Spleen (tissue), 11 donors: ENCODE measurements around the gene SETBP1. TPM values are rescaled to one million over a fixed set of nuclear protein-coding genes. Genes with fewer than 3 reads are reported as not detected.

ENCODE experiments used
- DNase-seq: peaks from one replicate; pipeline ENCODE4 v3.0.0-alpha.2; 2020
- H3K27ac ChIP-seq, 8 donors: fragments of 200-600 bp; sonication (generic) in 7 of 8; 1 replicate in 4 of 8; 2 replicates in 4 of 8; pipeline versions ENCODE4 v1.5.0 to v1.8.0; 2016 to 2021; ENCODE audit warnings: inconsistent platforms in 4 of 8, mild to moderate bottlenecking in 4 of 8, moderate library complexity in 1 of 8
- H3K27me3 ChIP-seq, 7 donors: fragments of 200-600 bp; sonication (generic) in 6 of 7; replicated peaks in 1 of 7; 1 replicate in 4 of 7; 2 replicates in 3 of 7; pipeline versions ENCODE4 v1.5.0 to v1.8.0; 2016 to 2021; ENCODE audit warnings: inconsistent platforms in 3 of 7, mild to moderate bottlenecking in 1 of 7
- H3K36me3 ChIP-seq, 6 donors: fragments of 200-600 bp; sonication (generic) in 5 of 6; 1 replicate in 4 of 6; 2 replicates in 2 of 6; pipeline versions ENCODE4 v1.5.0 to v1.8.0; 2016 to 2021; ENCODE audit warnings: inconsistent platforms in 2 of 6
- H3K4me1 ChIP-seq, 6 donors: fragments of 200-600 bp; sonication (generic) in 5 of 6; 1 replicate in 3 of 6; 2 replicates in 3 of 6; pipeline versions ENCODE4 v1.5.0 to v1.8.0; 2016 to 2021; ENCODE audit warnings: inconsistent platforms in 3 of 6
- H3K4me3 ChIP-seq, 8 donors: fragments of 200-600 bp; sonication (generic) in 7 of 8; 1 replicate in 4 of 8; 2 replicates in 4 of 8; pipeline versions ENCODE4 v1.5.0 to v1.8.0; 2016 to 2021; ENCODE audit warnings: inconsistent platforms in 4 of 8, mild to moderate bottlenecking in 4 of 8, moderate library complexity in 2 of 8
- H3K9me3 ChIP-seq, 8 donors: fragments of 200-600 bp; sonication (generic) in 7 of 8; 1 replicate in 4 of 8; 2 replicates in 4 of 8; pipeline versions ENCODE4 v1.5.0 to v1.8.0; 2016 to 2021; ENCODE audit warnings: inconsistent platforms in 4 of 8
- POLR2A ChIP-seq, 3 donors: fragments of 450-650 bp; IDR thresholded peaks; one replicate each; pipeline ENCODE4 v1.5.1; 2017; ENCODE audit warnings: antibody characterized with exemption in 3 of 3, mild to moderate bottlenecking in 1 of 3
- POLR2AphosphoS5 ChIP-seq, 3 donors: sonication (generic); formaldehyde crosslinking; IDR thresholded peaks; one replicate each; pipeline ENCODE4 v1.5.1; 2017; ENCODE audit warnings: antibody characterized with exemption in 3 of 3
- WGBS, 5 donors: extraction: QIAGEN DNeasy Blood & Tissue Kit in 3 of 5; methylation state at CpG; one replicate each; pipeline versions ENCODE4 v1.1.5 to v1.1.7; 2013 to 2018; 5-methylcytosine and 5-hydroxymethylcytosine counted together
- intact Hi-C: fragments of 100-400 bp; cut with DNase I; formaldehyde crosslinking; loops from one replicate; pipeline ENCODE4 v1.15.0; 2023; ENCODE audit warnings: low total_unique reads
- polyA plus RNA-seq, 3 donors: library from polyadenylated mRNA; stranded (reverse); fragments of 200-250 nt; gene quantifications; one replicate each; pipeline ENCODE4 v1.2.1, GENCODE V29; 2013
- total RNA-seq, 7 donors: library from RNA; depleted of rRNA in 3 of 7; stranded (reverse); fragments of >200 nt in 3 of 7; fragmentation: NEBNext Ultra II Directional in 4 of 7; extraction: Animal tissue kit (Norgen Biotek cat#: 25700) in 4 of 7; gene quantifications; one replicate each; pipeline versions ENCODE4 v1.1.0 to v1.2.1, GENCODE V29; 2016 to 2021
- TF ChIP-seq, protein P1 (sequence below), 11 experiments: fragments of 200-600 bp in 7 of 11; fragments of 450-650 bp in 4 of 11; sonication (generic) in 4 of 11; IDR thresholded peaks in 8 of 11; conservative IDR thresholded peaks in 3 of 11; 1 replicate in 7 of 11; 2 replicates in 4 of 11; pipeline versions ENCODE4 v1.4.0 to v1.8.0; 2016 to 2021; ENCODE audit warnings: antibody characterized with exemption in 11 of 11, inconsistent platforms in 4 of 11, mild to moderate bottlenecking in 1 of 11
- donor health status: healthy with polysubstance abuse.
- donor health status: DM: no; HTN: no; CAD: no; lungs with moderate emphysema.
- donor health status: DM: no; HTN: no; CAD: no.
- donor health status: Bipolar disorder and iron deficiency.
- donor health status: healthy.
- donor health status: DM: no; HTN: no; CAD: no.
- donor health status: DM: yes; HTN: yes; CAD: no.

SETBP1 gene
- total and polyA plus RNA-seq, 10 donors: 2.0 to 50.7 (median 33.1) TPM

DNA sequence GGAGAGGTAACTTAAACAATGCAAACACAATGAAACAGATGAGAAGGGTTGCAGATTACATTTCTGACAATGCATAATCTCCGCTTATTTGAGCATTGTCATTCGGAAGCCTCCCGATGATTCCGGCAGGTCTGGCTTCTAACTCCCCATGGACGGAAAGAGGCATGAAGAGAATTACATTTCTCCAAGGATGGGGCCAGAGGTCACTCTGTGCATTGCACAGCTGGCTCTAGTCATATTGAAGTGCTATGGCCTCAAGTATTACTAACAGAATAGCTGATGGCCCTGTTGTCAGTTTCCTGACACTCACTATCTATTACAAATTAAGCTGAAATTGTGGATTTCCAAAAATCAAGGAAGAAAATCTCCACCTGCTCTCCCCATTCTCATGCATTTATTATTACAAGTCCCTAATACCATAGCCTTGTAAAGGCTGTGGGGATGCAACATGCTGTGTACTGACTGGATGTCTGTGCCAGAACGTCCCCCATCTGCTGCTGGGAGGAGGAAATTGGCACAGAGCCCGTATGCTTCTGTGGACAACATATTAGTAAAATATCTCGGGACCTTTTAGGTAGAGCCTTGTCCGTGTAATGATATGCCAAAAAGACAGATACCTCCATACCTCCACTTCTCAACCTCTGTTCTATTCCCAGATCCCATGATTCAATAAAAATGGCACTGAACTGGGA, 168.1 kb downstream of the SETBP1 start:
- DNase-seq: no peak
- TF ChIP-seq POLR2A (IDR thresholded peaks at IDR 0.05): no peak
- TF ChIP-seq, protein P1, sequence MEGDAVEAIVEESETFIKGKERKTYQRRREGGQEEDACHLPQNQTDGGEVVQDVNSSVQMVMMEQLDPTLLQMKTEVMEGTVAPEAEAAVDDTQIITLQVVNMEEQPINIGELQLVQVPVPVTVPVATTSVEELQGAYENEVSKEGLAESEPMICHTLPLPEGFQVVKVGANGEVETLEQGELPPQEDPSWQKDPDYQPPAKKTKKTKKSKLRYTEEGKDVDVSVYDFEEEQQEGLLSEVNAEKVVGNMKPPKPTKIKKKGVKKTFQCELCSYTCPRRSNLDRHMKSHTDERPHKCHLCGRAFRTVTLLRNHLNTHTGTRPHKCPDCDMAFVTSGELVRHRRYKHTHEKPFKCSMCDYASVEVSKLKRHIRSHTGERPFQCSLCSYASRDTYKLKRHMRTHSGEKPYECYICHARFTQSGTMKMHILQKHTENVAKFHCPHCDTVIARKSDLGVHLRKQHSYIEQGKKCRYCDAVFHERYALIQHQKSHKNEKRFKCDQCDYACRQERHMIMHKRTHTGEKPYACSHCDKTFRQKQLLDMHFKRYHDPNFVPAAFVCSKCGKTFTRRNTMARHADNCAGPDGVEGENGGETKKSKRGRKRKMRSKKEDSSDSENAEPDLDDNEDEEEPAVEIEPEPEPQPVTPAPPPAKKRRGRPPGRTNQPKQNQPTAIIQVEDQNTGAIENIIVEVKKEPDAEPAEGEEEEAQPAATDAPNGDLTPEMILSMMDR (IDR thresholded peaks at IDR 0.05 in 8 of 11, conservative IDR thresholded peaks at IDR 0.05 in 3 of 11): no peak
- no peak for TF ChIP-seq POLR2AphosphoS5 (IDR thresholded peaks at IDR 0.05)

DNA sequence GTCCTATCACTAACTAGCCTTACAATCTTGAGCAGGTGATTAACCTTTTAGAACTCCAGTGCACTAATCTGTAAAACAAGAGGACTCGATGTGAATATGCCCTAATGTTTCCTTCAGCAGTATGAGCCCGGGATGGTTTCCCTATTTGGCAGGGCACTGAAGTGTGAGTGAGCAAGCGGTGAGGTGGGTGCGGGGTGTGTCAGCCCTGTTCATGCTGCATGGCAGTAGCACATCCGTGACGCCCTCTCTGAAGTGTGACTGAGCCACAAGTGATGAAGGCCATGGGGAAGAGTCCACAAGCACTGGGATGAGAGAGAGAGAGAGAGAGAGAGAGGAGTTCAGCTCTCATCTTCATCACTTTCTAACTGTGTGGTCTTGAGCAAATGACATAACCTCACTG, 168.7 kb downstream of the SETBP1 start:
- 85 to 91% (median 88%) methylated on average over 6 of the region's 6 CpGs for WGBS, 5 donors
- Histone ChIP-seq H3K27me3 (no peaks in the 10 kb centered on the region), H3K9me3 (peaks cover 0 to 3% (median 0%) of the 10 kb centered on the region in 8 donors), H3K4me1 (peaks cover 0 to 21% (median 8%) of the 10 kb centered on the region in 6 donors), H3K36me3 (no peaks in the 10 kb centered on the region), H3K27ac (no peak overlapping the region), H3K4me3 (no peak overlapping the region)
- TF ChIP-seq POLR2A (IDR thresholded peaks at IDR 0.05) (no peak), POLR2AphosphoS5 (IDR thresholded peaks at IDR 0.05) (no peak)
- TF ChIP-seq, protein P1 (IDR thresholded peaks at IDR 0.05 in 8 of 11, conservative IDR thresholded peaks at IDR 0.05 in 3 of 11): no peak
- DNase-seq: no peak
- intact Hi-C loops: no loop called here

More for the DNA sequence above, 168.1 kb downstream of the SETBP1 start:
- H3K27ac ChIP-seq: no peak overlapping the region
- peaks cover 0 to 21% (median 8%) of the 10 kb centered on the region in 6 donors for H3K4me1 ChIP-seq
- no peaks in the 10 kb centered on the region for H3K36me3 ChIP-seq
- 69 to 78% (median 77%) methylated on average over 9 of the region's 9 CpGs for WGBS, 5 donors
- H3K9me3 ChIP-seq: peaks cover 0 to 3% (median 0%) of the 10 kb centered on the region in 8 donors
- no peak overlapping the region for H3K4me3 ChIP-seq
- intact Hi-C loops: no loop called here
- no peaks in the 10 kb centered on the region for H3K27me3 ChIP-seq

DNA sequence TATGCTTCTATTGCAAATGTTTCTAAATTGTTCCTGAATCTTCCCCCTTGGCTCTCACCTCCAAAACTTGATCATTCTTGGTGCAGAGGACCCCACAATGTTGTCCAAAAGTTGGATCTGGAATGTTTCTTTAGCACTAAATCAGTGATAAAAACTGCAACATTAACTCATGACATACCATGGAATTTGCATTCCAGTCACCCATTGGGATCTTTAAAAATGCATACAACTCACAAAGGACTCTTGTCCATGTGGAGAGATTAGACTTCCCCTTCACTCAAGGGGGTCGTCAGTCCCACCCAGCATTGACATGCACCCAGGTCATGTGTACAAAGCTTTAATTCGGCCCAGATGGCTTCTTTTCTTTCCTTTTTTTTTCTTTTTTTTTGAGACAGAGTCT, 169.3 kb downstream of the SETBP1 start:
- TF ChIP-seq, protein P1 (IDR thresholded peaks at IDR 0.05 in 8 of 11, conservative IDR thresholded peaks at IDR 0.05 in 3 of 11): no peak
- TF ChIP-seq POLR2A (IDR thresholded peaks at IDR 0.05) (no peak), POLR2AphosphoS5 (IDR thresholded peaks at IDR 0.05) (no peak)
- WGBS, 5 donors: 76 to 89% (median 89%) methylated on average over 2 of the region's 2 CpGs
- Histone ChIP-seq H3K36me3 (no peaks in the 10 kb centered on the region), H3K9me3 (no peaks in the 10 kb centered on the region), H3K27me3 (no peaks in the 10 kb centered on the region), H3K27ac (no peak overlapping the region), H3K4me3 (no peak overlapping the region), H3K4me1 (peaks cover 0 to 21% (median 8%) of the 10 kb centered on the region in 6 donors)
- DNase-seq: no peak
- intact Hi-C loops: no loop called here

DNA sequence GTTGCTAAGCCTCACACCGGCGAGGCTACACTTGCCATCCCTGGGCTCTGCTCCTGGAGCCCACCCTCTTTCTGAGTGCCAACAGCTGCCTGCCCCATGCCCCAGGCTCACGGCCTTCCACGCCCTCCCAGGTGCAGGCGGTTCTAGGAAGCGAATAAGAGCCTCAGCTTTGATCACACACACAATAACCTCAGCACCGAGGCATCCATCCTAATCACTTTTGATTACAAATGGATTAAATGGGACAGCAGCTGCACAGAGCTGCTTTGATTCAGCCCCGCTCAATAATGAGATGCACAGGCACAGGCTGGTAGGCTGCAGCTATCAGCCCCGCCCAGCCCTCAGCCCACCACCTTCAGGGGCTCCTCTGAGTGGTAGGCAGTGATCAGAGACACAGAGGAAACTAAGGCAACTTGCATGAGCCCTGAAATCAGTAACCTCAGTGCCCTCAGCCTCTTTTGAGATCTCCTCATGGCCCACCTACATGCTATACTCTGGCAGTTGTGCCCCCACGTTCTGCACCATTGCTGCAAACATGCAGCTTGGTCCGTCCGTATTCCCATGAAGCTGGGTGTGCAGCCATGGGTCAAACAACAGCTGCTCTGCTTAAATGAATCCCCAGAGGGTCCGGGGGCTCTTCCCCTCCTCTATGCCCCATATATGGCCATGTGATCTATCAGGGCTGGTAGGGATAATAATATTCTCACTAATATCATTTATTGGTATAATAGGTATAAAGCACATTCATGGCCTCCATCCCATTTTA, 171.4 kb downstream of the SETBP1 start:
- no peak for DNase-seq
- H3K4me3 ChIP-seq: no peak overlapping the region
- H3K27ac ChIP-seq: no peak overlapping the region
- H3K4me1 ChIP-seq: peaks cover 0 to 34% (median 16%) of the 10 kb centered on the region in 6 donors
- no peaks in the 10 kb centered on the region for H3K27me3 ChIP-seq
- no peaks in the 10 kb centered on the region for H3K36me3 ChIP-seq
- intact Hi-C loops: no loop called here
- no peaks in the 10 kb centered on the region for H3K9me3 ChIP-seq
- TF ChIP-seq, protein P1 (IDR thresholded peaks at IDR 0.05 in 8 of 11, conservative IDR thresholded peaks at IDR 0.05 in 3 of 11): no peak
- TF ChIP-seq POLR2AphosphoS5 (IDR thresholded peaks at IDR 0.05): no peak
- no peak for TF ChIP-seq POLR2A (IDR thresholded peaks at IDR 0.05)
- 89 to 95% (median 93%) methylated on average over 11 to 13 of the region's 13 CpGs for WGBS, 5 donors
